Gastrocnemius medialis (tissue), 4 donors: ENCODE data around the gene CDC42EP2. TPM values are rescaled to one million over a fixed set of nuclear protein-coding genes. Genes with fewer than 3 reads are reported as not detected.

Source experiments
- ATAC-seq, 2 donors: fragments of 150-250 bp; one replicate each; pipeline ENCODE4 v1.9.1; 2016
- DNase-seq, 2 donors: peaks; one replicate each; pipeline ENCODE4 v3.0.0-alpha.2; 2019
- H3K27ac ChIP-seq, 4 donors: fragments of 200-600 bp; sonication (generic); 1 replicate in 1 of 4; 2 replicates in 3 of 4; pipeline ENCODE4 v1.5.1; 2016 to 2018; ENCODE audit warnings: mild to moderate bottlenecking in 2 of 4, moderate library complexity in 1 of 4
- H3K27me3 ChIP-seq, 3 donors: fragments of 200-600 bp; sonication (generic) in 2 of 3; 1 replicate in 1 of 3; 2 replicates in 2 of 3; pipeline versions ENCODE4 v1.5.1 to v1.6.0; 2016 to 2019; ENCODE audit warnings: mild to moderate bottlenecking in 1 of 3, moderate library complexity in 1 of 3
- H3K36me3 ChIP-seq, 2 donors: fragments of 200-600 bp; sonication (generic) in 1 of 2; one replicate each; pipeline ENCODE4 v1.5.1; 2017 to 2018
- H3K4me1 ChIP-seq, 2 donors: fragments of 200-600 bp; sonication (generic) in 1 of 2; one replicate each; pipeline ENCODE4 v1.5.1; 2016 to 2017; ENCODE audit warnings: mild to moderate bottlenecking in 2 of 2
- H3K4me3 ChIP-seq, 4 donors: fragments of 200-600 bp; sonication (generic) in 3 of 4; 1 replicate in 1 of 4; 2 replicates in 3 of 4; pipeline ENCODE4 v1.5.1; 2016 to 2019; ENCODE audit warnings: mild to moderate bottlenecking in 2 of 4
- H3K9me3 ChIP-seq, 3 donors: fragments of 200-600 bp; sonication (generic) in 2 of 3; 1 replicate in 1 of 3; 2 replicates in 2 of 3; pipeline ENCODE4 v1.5.1; 2016 to 2019
- CTCF ChIP-seq, 5 experiments: fragments of 450-650 bp in 3 of 5; fragments of 200-600 bp in 2 of 5; sonication (generic) in 2 of 5; IDR thresholded peaks in 4 of 5; conservative IDR thresholded peaks in 1 of 5; 1 replicate in 4 of 5; 2 replicates in 1 of 5; pipeline ENCODE4 v1.5.1; 2016 to 2019; ENCODE audit warnings: antibody characterized with exemption in 5 of 5, mild to moderate bottlenecking in 3 of 5, moderate library complexity in 3 of 5
- POLR2A ChIP-seq, 2 donors: fragments of 450-650 bp; IDR thresholded peaks; one replicate each; pipeline ENCODE4 v1.6.1; 2017; ENCODE audit warnings: antibody characterized with exemption in 2 of 2, mild to moderate bottlenecking in 2 of 2, moderate library complexity in 2 of 2
- in situ Hi-C, 4 donors: fragments of 200-750 bp; cut with MboI; loops; one replicate each; pipeline versions ENCODE4 v1.15.0 to v1.8.0; 2017; ENCODE audit warnings: low sequenced_read_pairs in 4 of 4
- intact Hi-C: fragments of 100-400 bp; cut with DNase I; formaldehyde crosslinking; loops from one replicate; pipeline ENCODE4 v1.15.1; 2023; ENCODE audit warnings: low total_unique reads
- total RNA-seq, 4 donors: library from RNA; depleted of rRNA; stranded (reverse); fragments of >200 nt; gene quantifications; one replicate each; pipeline versions ENCODE4 v1.1.0 to v1.2.3, GENCODE V29; 2016

Gene CDC42EP2, protein sequence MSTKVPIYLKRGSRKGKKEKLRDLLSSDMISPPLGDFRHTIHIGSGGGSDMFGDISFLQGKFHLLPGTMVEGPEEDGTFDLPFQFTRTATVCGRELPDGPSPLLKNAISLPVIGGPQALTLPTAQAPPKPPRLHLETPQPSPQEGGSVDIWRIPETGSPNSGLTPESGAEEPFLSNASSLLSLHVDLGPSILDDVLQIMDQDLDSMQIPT
- total RNA-seq = 10 to 100 TPM in 1 of 4 donors, 1 to 10 TPM in 3; 5.0 to 11.6 (median 5.6) TPM

- Histone ChIP-seq H3K36me3 (no peaks in the 10 kb centered on the region), H3K27me3 (no peaks in the 10 kb centered on the region), H3K4me1 (peaks cover 18 to 32% of the 10 kb centered on the region in 2 donors), H3K27ac (peak within 1 kb of the TSS; percentile 86 to 92 (median 90)), H3K9me3 (no peaks in the 10 kb centered on the region), H3K4me3 (peak within 1 kb of the TSS; percentile 83 to 95 (median 92))
- DNase-seq (peak; percentile 71 to 83), ATAC-seq (peak; percentile 76 to 78)
- in situ Hi-C loops = loop anchor here in 2 of 4 donors (5.0 to 10.0 kb wide), 3 partner anchors 37 to 90 kb away; no protein-coding TSS in a partner anchor
- TF ChIP-seq POLR2A (IDR thresholded peaks at IDR 0.05) = peak; percentile 68 to 89
- peak in 1 of 5 experiments; percentile 12 for TF ChIP-seq CTCF (IDR thresholded peaks at IDR 0.05 in 4 of 5, conservative IDR thresholded peaks at IDR 0.05 in 1 of 5)
- intact Hi-C loops = loop anchor here (1.0 to 2.0 kb wide), 3 partner anchors 19 to 39 kb away; partner anchors contain the start of gene DPF2
Observed at GRCh38 chr11:65314501-65315203, at the start of gene CDC42EP2. TSS of gene CDC42EP2 (plus strand) at chr11:65314866. CDS start at chr11:65320899, 6,033 bp downstream.

DNA sequence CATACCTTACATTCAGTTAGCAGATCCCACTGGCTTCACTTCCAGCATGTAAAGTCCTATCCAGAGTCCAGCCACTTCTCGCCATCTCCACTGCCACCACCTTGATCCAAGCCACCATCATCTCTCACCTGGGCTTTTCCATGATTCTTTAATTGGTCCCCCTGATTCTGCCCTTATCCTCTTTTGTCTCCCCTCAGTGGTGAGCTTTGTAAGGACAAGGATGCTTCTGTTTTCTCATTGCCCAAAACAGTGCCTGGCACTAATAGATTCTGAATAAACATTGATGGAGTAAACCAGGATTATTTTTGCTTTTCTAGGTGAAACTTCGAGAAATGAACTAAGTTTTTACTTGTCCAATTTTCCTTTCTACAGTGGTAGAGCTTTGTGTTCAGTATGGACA, 48.5 kb upstream of the CDC42EP2 start:
- H3K9me3 ChIP-seq = no peaks in the 10 kb centered on the region
- no peak overlapping the region for H3K27ac ChIP-seq
- intact Hi-C loops = no loop called here
- no peak for ATAC-seq
- H3K4me3 ChIP-seq = no peak overlapping the region
- H3K36me3 ChIP-seq = peaks cover 0 to 26% of the 10 kb centered on the region in 2 donors
- DNase-seq = no peak
- TF ChIP-seq CTCF (IDR thresholded peaks at IDR 0.05 in 4 of 5, conservative IDR thresholded peaks at IDR 0.05 in 1 of 5) = no peak
- no peak for TF ChIP-seq POLR2A (IDR thresholded peaks at IDR 0.05)
- in situ Hi-C loops = no loop called here
- peaks cover 8 to 10% of the 10 kb centered on the region in 2 donors for H3K4me1 ChIP-seq
- H3K27me3 ChIP-seq = no peaks in the 10 kb centered on the region

GRCh38 chr11:65274735-65275682, 39.7 kb upstream of the CDC42EP2 start:
- DNase-seq (peak; percentile 69 to 73), ATAC-seq (peak; percentile 87 to 92)
- Histone ChIP-seq H3K4me3 (no peak overlapping the region), H3K4me1 (peaks cover 0 to 5% of the 10 kb centered on the region in 2 donors), H3K27me3 (no peaks in the 10 kb centered on the region), H3K9me3 (no peaks in the 10 kb centered on the region), H3K36me3 (peaks cover 0 to 8% of the 10 kb centered on the region in 2 donors), H3K27ac (peak overlapping the region in 2 of 4 donors; percentile 22 to 30)
- no peak for TF ChIP-seq POLR2A (IDR thresholded peaks at IDR 0.05)
- TF ChIP-seq CTCF (IDR thresholded peaks at IDR 0.05 in 4 of 5, conservative IDR thresholded peaks at IDR 0.05 in 1 of 5) = peak; percentile 79 to 93 (median 90)
- intact Hi-C loops (loop anchor here (1.0 kb wide), 2 partner anchors 40 to 55 kb away; no protein-coding TSS in a partner anchor), in situ Hi-C loops (loop anchor here (5.0 kb wide), 2 partner anchors 37 to 52 kb away; partner anchors contain the start of gene CDC42EP2 (in 1 of the 4))

GRCh38 chr11:65275906-65276305, 38.8 kb upstream of the CDC42EP2 start:
- H3K4me3 ChIP-seq = no peak overlapping the region
- ATAC-seq (no peak), DNase-seq (no peak)
- H3K36me3 ChIP-seq = peaks cover 0 to 2% of the 10 kb centered on the region in 2 donors
- no peaks in the 10 kb centered on the region for H3K9me3 ChIP-seq
- TF ChIP-seq CTCF (IDR thresholded peaks at IDR 0.05 in 4 of 5, conservative IDR thresholded peaks at IDR 0.05 in 1 of 5) = no peak
- TF ChIP-seq POLR2A (IDR thresholded peaks at IDR 0.05) = no peak
- no peaks in the 10 kb centered on the region for H3K27me3 ChIP-seq
- in situ Hi-C loops (loop anchor here in 1 of 4 donors (5.0 kb wide), 1 partner anchor 36 kb away; the partner anchor contains the start of gene CDC42EP2), intact Hi-C loops (loop anchor here (1.0 kb wide), 2 partner anchors 39 to 54 kb away; no protein-coding TSS in a partner anchor)
- peak overlapping the region in 1 of 4 donors; percentile 22 for H3K27ac ChIP-seq
- peaks cover 0 to 5% of the 10 kb centered on the region in 2 donors for H3K4me1 ChIP-seq
